ENCODE measurements around the gene GNB1. TPM values are rescaled to one million over a fixed set of nuclear protein-coding genes. Genes with fewer than 3 reads are reported as not detected.

Gene GNB1
- total RNA-seq, 1 experiment from 2014 or later, result 339 TPM

DNA sequence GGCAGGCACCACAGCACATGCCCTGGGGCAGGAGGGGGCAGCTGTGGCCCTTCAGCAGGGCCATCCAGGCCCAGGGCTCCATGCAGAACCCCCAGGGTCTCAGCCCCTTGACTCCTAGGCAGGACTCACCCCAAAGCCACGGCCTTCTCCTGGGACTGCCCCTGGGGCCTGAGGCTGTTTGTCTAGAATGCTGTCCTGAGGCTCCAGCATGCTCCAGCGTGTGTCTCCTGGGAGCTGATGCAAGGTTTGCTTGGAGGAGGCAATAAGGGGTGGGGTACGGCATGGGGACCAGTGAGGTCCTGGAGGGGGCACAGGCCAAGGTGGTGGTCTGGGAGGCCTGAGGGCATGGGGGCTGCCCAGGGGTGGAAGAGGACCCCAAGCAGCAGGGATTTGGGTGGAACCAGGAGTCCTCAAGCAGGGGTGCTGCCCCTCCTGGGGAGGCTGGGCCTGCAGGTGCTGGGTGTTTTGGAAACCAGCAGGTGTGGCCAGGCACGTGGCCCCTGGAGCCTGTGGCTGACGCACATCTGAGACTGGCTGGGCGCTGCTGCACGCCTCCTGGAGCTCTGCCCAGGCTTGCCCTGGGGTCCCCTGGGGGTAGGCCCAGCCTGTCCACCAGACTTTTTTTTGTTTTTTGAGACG lies 16.3 kb upstream of the GNB1 start:
- peaks cover 20% of the 10 kb centered on the region for H3K4me1 Mint-ChIP-seq
- ATAC-seq (no peak), DNase-seq (ENCODE audit: low spot score) (no peak)
- H3K9me3 Mint-ChIP-seq, result peaks cover 4% of the 10 kb centered on the region; the same call in 1 of the 2 replicates
- POLR2A ChIA-PET, result no interaction called here
- H3K27ac Mint-ChIP-seq, result no peak overlapping the region
- TF ChIP-seq GABPB1 (CRISPR knock-in tag; IDR thresholded peaks at IDR 0.05), result peak; percentile 92
- TF ChIP-seq ZNF671 (CRISPR knock-in tag; IDR thresholded peaks at IDR 0.05), result no peak
- TF ChIP-seq NR2C2 (CRISPR knock-in tag; IDR thresholded peaks at IDR 0.05), result no peak
- H3K36me3 Mint-ChIP-seq, result no peaks in the 10 kb centered on the region
- CTCF ChIA-PET, result interaction anchor here (0.8 to 5.0 kb wide), 11 partner anchors 12 to 138 kb away, joined by 3 to 53 read pairs (median 14); partner anchors contain the start of gene NADK
- H3K4me3 Mint-ChIP-seq, result no peak overlapping the region; the same call in 1 of the 2 replicates
- H3K27me3 Mint-ChIP-seq (ENCODE audit: low read depth), result no peaks in the 10 kb centered on the region; the same call in 1 of the 2 replicates

DNA sequence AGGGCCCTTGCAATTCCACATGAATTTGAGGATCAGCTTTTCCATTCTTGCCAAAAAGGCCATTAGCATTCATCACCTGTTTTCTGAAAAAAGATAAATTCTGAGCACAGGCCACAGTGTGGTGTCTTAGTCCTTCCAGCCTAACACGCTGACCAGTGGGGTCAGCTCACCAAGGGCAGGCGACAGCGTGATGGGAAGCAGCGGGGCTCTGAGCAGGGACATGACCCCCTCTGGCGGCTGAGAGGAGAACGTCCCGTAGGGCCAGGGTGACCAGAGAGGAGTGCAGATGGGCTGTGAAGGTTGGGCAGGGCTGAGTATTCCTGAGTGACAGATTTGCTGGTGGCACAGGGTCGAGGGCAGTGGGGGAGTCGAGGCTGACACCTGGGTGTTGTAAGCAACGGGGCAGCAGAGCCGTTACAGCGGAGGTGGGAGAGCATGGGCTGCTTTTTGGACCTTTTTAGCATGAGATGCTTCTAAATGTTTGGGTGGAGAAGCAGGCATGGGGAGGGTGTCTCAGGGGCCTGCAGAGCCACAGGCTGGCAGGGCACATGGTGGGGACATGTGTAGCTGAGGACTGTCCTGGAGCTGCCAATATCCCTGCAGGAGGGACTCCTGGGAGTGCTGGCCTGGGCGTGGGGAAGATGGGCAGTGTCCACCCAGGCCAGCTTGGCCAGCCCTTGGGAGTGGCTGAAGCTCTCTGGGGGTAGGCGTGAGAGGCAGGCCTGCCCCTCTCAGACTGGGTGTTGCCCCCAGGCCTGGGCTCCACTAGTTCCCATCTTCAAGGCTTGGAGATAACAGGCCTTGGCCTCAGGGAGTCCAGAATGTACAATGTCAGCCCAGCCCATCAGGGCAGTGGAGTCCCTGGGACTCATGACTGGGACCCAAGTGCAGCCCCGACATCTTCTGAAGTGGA lies 15.6 kb upstream of the GNB1 start:
- peak; percentile 68 for ATAC-seq
- peak overlapping the region; percentile 42; the same call in 1 of the 2 replicates for H3K4me3 Mint-ChIP-seq
- no peaks in the 10 kb centered on the region for H3K36me3 Mint-ChIP-seq
- ChIA-PET POLR2A (interaction anchor here (0.7 kb wide), 1 partner anchor 24 kb away, joined by 3 read pairs; no protein-coding TSS in a partner anchor), CTCF (interaction anchor here (0.5 to 5.0 kb wide), 37 partner anchors 11 to 299 kb away, joined by 3 to 42 read pairs (median 5); partner anchors contain the start of genes CDK11A and TMEM52)
- H3K9me3 Mint-ChIP-seq, result peaks cover 4% of the 10 kb centered on the region; the same call in 1 of the 2 replicates
- peaks cover 19% of the 10 kb centered on the region for H3K4me1 Mint-ChIP-seq
- TF ChIP-seq NFATC4 (CRISPR knock-in tag; IDR thresholded peaks at IDR 0.05), result no peak
- no peak for TF ChIP-seq ZNF138 (CRISPR knock-in tag; conservative IDR thresholded peaks at IDR 0.05)
- TF ChIP-seq, protein P1, sequence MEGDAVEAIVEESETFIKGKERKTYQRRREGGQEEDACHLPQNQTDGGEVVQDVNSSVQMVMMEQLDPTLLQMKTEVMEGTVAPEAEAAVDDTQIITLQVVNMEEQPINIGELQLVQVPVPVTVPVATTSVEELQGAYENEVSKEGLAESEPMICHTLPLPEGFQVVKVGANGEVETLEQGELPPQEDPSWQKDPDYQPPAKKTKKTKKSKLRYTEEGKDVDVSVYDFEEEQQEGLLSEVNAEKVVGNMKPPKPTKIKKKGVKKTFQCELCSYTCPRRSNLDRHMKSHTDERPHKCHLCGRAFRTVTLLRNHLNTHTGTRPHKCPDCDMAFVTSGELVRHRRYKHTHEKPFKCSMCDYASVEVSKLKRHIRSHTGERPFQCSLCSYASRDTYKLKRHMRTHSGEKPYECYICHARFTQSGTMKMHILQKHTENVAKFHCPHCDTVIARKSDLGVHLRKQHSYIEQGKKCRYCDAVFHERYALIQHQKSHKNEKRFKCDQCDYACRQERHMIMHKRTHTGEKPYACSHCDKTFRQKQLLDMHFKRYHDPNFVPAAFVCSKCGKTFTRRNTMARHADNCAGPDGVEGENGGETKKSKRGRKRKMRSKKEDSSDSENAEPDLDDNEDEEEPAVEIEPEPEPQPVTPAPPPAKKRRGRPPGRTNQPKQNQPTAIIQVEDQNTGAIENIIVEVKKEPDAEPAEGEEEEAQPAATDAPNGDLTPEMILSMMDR (IDR thresholded peaks at IDR 0.05), result peak; percentile 63
- TF ChIP-seq, protein P2, sequence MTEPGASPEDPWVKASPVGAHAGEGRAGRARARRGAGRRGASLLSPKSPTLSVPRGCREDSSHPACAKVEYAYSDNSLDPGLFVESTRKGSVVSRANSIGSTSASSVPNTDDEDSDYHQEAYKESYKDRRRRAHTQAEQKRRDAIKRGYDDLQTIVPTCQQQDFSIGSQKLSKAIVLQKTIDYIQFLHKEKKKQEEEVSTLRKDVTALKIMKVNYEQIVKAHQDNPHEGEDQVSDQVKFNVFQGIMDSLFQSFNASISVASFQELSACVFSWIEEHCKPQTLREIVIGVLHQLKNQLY (CRISPR knock-in tag; IDR thresholded peaks at IDR 0.05), result no peak
- TF ChIP-seq EMX1 (CRISPR knock-in tag; IDR thresholded peaks at IDR 0.05), result no peak
- peak; percentile 39; the same call in 1 of the 2 replicates for TF ChIP-seq ETV6 (CRISPR knock-in tag; IDR thresholded peaks at IDR 0.05)
- TF ChIP-seq ZNF121 (CRISPR knock-in tag; IDR thresholded peaks at IDR 0.05), result peak; percentile 100
- TF ChIP-seq GABPB1 (CRISPR knock-in tag; IDR thresholded peaks at IDR 0.05), result peak; percentile 26; the same call in 1 of the 2 replicates
- H3K27ac Mint-ChIP-seq, result peak overlapping the region; percentile 84; the same call in 1 of the 2 replicates
- DNase-seq (ENCODE audit: low spot score), result peak; percentile 89
- no peaks in the 10 kb centered on the region; the same call in 1 of the 2 replicates for H3K27me3 Mint-ChIP-seq (ENCODE audit: low read depth)

DNA sequence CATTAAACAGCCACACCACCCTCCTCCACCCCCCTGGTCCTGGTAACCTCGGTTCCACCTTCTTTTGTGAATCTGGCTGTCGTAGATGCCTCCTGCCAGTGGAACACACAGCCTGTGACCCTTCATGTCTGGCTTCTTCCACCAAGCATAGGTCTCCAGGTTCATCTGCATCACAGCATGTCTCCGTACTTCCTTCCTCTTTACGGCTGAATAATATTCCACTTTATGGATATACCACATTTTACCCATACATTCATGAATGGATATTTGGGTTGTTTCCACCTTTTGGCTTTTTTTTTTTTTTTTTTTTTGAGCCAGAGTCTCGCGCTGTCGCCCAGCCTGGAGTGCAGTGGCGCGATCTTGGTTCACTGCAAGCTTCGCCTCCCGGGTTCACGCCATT lies 12.3 kb upstream of the GNB1 start:
- CTCF ChIA-PET, result interaction anchor here (0.7 kb wide), 1 partner anchor 50 kb away, joined by 4 read pairs; no protein-coding TSS in a partner anchor
- TF ChIP-seq, protein P3, sequence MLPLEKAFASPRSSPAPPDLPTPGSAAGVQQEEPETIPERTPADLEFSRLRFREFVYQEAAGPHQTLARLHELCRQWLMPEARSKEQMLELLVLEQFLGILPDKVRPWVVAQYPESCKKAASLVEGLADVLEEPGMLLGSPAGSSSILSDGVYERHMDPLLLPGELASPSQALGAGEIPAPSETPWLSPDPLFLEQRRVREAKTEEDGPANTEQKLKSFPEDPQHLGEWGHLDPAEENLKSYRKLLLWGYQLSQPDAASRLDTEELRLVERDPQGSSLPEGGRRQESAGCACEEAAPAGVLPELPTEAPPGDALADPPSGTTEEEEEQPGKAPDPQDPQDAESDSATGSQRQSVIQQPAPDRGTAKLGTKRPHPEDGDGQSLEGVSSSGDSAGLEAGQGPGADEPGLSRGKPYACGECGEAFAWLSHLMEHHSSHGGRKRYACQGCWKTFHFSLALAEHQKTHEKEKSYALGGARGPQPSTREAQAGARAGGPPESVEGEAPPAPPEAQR (CRISPR knock-in tag; IDR thresholded peaks at IDR 0.05), result no peak
- TF ChIP-seq NR1H2 (CRISPR knock-in tag; IDR thresholded peaks at IDR 0.05) (no peak), NR2C2 (CRISPR knock-in tag; IDR thresholded peaks at IDR 0.05) (no peak), ZNF423 (CRISPR knock-in tag; IDR thresholded peaks at IDR 0.05) (no peak), EMX1 (CRISPR knock-in tag; IDR thresholded peaks at IDR 0.05) (no peak), ELF4 (CRISPR knock-in tag; IDR thresholded peaks at IDR 0.05; ENCODE audit: low read depth) (no peak), MXD4 (CRISPR knock-in tag; IDR thresholded peaks at IDR 0.05; ENCODE audit: borderline replicate concordance) (no peak), SMAD3 (CRISPR knock-in tag; IDR thresholded peaks at IDR 0.05; ENCODE audit: borderline replicate concordance) (no peak), GABPB1 (CRISPR knock-in tag; IDR thresholded peaks at IDR 0.05) (no peak), ZNF416 (CRISPR knock-in tag; IDR thresholded peaks at IDR 0.05) (no peak), ZNF671 (CRISPR knock-in tag; IDR thresholded peaks at IDR 0.05) (no peak), ETV6 (CRISPR knock-in tag; IDR thresholded peaks at IDR 0.05) (no peak), ZNF121 (CRISPR knock-in tag; IDR thresholded peaks at IDR 0.05) (no peak)
- TF ChIP-seq, protein P4, sequence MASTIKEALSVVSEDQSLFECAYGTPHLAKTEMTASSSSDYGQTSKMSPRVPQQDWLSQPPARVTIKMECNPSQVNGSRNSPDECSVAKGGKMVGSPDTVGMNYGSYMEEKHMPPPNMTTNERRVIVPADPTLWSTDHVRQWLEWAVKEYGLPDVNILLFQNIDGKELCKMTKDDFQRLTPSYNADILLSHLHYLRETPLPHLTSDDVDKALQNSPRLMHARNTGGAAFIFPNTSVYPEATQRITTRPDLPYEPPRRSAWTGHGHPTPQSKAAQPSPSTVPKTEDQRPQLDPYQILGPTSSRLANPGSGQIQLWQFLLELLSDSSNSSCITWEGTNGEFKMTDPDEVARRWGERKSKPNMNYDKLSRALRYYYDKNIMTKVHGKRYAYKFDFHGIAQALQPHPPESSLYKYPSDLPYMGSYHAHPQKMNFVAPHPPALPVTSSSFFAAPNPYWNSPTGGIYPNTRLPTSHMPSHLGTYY (CRISPR knock-in tag; IDR thresholded peaks at IDR 0.05), result no peak
- Mint-ChIP-seq H3K4me1 (peaks cover 11% of the 10 kb centered on the region), H3K4me3 (no peak overlapping the region), H3K27me3 (ENCODE audit: low read depth) (peaks cover 2% of the 10 kb centered on the region; the same call in 1 of the 2 replicates), H3K27ac (no peak overlapping the region), H3K36me3 (no peaks in the 10 kb centered on the region), H3K9me3 (peaks cover 7% of the 10 kb centered on the region)
- DNase-seq (ENCODE audit: low spot score) (no peak), ATAC-seq (no peak)
- POLR2A ChIA-PET, result interaction anchor here (0.6 kb wide), 1 partner anchor 429 kb away, joined by 5 read pairs; no protein-coding TSS in a partner anchor

Data from WTC11 (cell line).